CD4-positive, alpha-beta T cell (primary cell): ENCODE measurements around the gene CSF2RB. TPM values are rescaled to one million over a fixed set of nuclear protein-coding genes. Genes with fewer than 3 reads are reported as not detected.
A peak's percentile ranks its signal among the peaks of the same experiment; 100 is the strongest.

Source experiments
- ATAC-seq: fragments of 200-7000 bp; cut with Tn5 transposase; one replicate; pipeline ENCODE4 v1.10.0; 2022; ENCODE audit warnings: mild to moderate bottlenecking; ENCODE audit not compliant: poor library complexity
- CTCF ChIA-PET: fragments of 350-600 bp; sonication (Branson Sonifier 250); formaldehyde crosslinking; loops from one replicate; lab custom pipeline; 2021; ENCODE audit warnings: antibody characterized with exemption, inconsistent platforms; lab: Charles Lee
- POLR2A ChIA-PET: fragments of 350-600 bp; sonication (Branson Sonifier 250); formaldehyde crosslinking; loops from one replicate; lab custom pipeline; 2021; ENCODE audit warnings: antibody characterized with exemption, inconsistent platforms; lab: Charles Lee
- DNase-seq, 14 experiments: peaks; one replicate each; pipeline ENCODE4 v3.0.0-alpha.2; 2013 to 2020; ENCODE audit warnings: mixed read lengths in 2 of 14
- H3K27ac ChIP-seq, 2 donors: one replicate each; pipeline versions ENCODE4 v1.5.1 to v1.7.0; 2013; ENCODE audit warnings: low read length in 2 of 2, low read depth in 1 of 2, mild to moderate bottlenecking in 1 of 2
- H3K27me3 ChIP-seq, 2 experiments: 1 replicate in 1 of 2; 2 replicates in 1 of 2; pipeline versions ENCODE4 v1.6.1 to v1.7.0; 2013; ENCODE audit warnings: low read length in 2 of 2, control low read depth in 1 of 2, mild to moderate bottlenecking in 1 of 2, moderate library complexity in 1 of 2; ENCODE audit not compliant: insufficient read depth in 2 of 2, control insufficient read depth in 1 of 2
- H3K36me3 ChIP-seq: one replicate; pipeline ENCODE4 v1.6.1; 2013; ENCODE audit warnings: low read length, control low read depth; ENCODE audit not compliant: insufficient read depth
- H3K4me1 ChIP-seq: one replicate; pipeline ENCODE4 v1.6.1; 2013; ENCODE audit warnings: low read length, control low read depth; ENCODE audit not compliant: insufficient read depth
- H3K4me3 ChIP-seq: one replicate; pipeline ENCODE4 v1.5.1; 2013; ENCODE audit warnings: mild to moderate bottlenecking, low read length, moderate library complexity
- H3K9me3 ChIP-seq, 2 experiments: 1 replicate in 1 of 2; 2 replicates in 1 of 2; pipeline versions ENCODE4 v1.6.1 to v1.7.0; 2013; ENCODE audit warnings: low read length in 2 of 2, mild to moderate bottlenecking in 2 of 2, control low read depth in 1 of 2, moderate library complexity in 1 of 2; ENCODE audit not compliant: control insufficient read depth in 1 of 2, insufficient read depth in 1 of 2
- H3K27ac Mint-ChIP-seq: one replicate; pipeline ENCODE4 v1.8.0; 2020; ENCODE audit warnings: mixed read lengths
- H3K27me3 Mint-ChIP-seq: one replicate; pipeline ENCODE4 v1.8.0; 2021; ENCODE audit warnings: mixed read lengths
- H3K36me3 Mint-ChIP-seq: one replicate; pipeline ENCODE4 v1.8.0; 2021; ENCODE audit warnings: low read depth, mixed read lengths
- H3K4me1 Mint-ChIP-seq: one replicate; pipeline ENCODE4 v1.8.0; 2021; ENCODE audit warnings: low read depth, mixed read lengths
- H3K4me3 Mint-ChIP-seq: one replicate; pipeline ENCODE4 v1.8.0; 2020; ENCODE audit warnings: mild to moderate bottlenecking, mixed read lengths
- H3K9me3 Mint-ChIP-seq: one replicate; pipeline ENCODE4 v1.8.0; 2020; ENCODE audit warnings: mixed read lengths
- intact Hi-C, 2 experiments: fragments of 100-400 bp; cut with DNase I in 1 of 2; cut with micrococcal nuclease in 1 of 2; formaldehyde crosslinking; loops; one replicate each; pipeline versions ENCODE4 v1.15.1 to v1.9.0; 2023 to 2025; cut with DNase I, micrococcal nuclease
- total RNA-seq, 174 experiments: library from RNA in 2 of 174; stranded (reverse) in 2 of 174; gene quantifications; one replicate each; pipeline ENCODE4 v1.2.3 and lab custom pipeline; 2021 to 2026
- TF ChIP-seq, protein P1 (sequence below): fragments of 200-600 bp; IDR thresholded peaks from one replicate; pipeline ENCODE4 v1.8.0; 2022; ENCODE audit warnings: antibody characterized with exemption, mild to moderate bottlenecking

The CSF2RB gene
- total RNA-seq, 2 experiments from 2014 or later, result 1.5 TPM

DNA sequence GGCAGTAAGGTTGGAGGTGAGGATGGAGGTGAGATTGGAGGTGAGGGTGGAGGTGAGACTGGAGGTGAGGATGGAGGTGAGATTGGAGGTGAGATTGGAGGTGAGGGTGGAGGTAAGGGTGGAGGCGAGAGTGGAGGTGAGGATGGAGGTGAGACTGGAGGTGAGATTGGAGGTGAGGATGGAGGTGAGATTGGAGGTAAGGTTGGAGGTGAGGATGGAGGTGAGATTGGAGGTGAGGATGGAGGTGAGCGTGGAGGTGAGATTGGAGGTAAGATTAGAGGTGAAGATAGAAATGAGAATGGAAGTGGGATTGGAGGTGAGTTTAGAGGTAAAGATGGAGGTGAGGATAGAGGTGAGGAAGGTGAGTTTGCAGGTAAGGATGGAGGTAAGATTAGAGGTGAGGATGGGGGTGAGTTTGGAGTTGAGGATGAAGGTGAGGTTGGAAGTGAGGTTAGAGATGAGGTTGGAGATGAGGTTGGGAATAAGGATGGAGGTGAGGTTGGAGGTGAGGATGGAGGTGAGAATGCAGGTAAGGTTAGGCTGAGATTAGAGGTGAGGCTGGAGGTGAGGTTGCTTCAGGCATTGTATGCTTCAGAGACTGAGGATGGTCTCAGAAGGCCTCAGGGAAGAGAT is 40.4 kb upstream of the CSF2RB start:
- no peaks in the 10 kb centered on the region for H3K27me3 Mint-ChIP-seq
- POLR2A ChIA-PET, result interaction anchor here (1.3 to 1.6 kb wide), 2 partner anchors 13 to 14 kb away, joined by 3 to 4 read pairs; no protein-coding TSS in a partner anchor
- intact Hi-C loops, result no loop called here

DNA sequence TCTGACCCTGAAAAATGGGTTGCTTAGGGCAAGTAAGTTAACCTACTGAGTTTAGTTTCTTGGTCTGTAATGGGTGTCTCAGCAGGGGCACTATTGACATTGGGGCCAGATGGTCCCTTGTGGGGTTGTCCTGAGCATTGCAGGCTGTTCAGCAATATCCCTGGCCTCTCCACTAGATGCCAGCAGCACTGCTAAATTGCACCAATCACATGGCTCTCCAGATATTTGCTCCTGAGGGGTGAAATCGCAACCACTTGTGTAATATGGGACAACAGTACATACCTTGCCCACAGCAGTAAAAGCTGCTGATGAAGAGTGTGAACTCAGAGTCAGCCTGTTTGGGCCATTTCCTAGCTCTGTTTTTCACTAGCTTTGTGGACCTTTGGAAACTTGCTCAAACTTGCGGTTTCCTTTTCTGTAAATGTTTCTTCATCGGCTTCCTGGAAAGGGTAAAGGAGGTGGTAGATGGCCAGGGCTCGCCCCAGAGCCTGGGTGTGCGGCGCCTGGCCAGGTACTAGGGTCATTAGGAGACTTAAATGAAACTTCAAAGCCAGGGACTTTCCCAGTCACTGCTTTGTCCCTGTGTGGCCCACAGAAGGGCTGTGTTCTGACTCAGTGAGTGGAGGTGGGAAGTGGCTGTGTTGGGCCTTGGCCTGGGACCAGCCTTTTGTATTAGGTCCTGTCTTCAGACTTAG is 39.7 kb upstream of the CSF2RB start:
- POLR2A ChIA-PET, result interaction anchor here (1.3 to 1.6 kb wide), 2 partner anchors 12 to 13 kb away, joined by 3 to 4 read pairs; no protein-coding TSS in a partner anchor
- Mint-ChIP-seq H3K4me1 (peaks cover 13% of the 10 kb centered on the region), H3K27me3 (no peaks in the 10 kb centered on the region), H3K36me3 (no peaks in the 10 kb centered on the region), H3K9me3 (no peaks in the 10 kb centered on the region), H3K4me3 (peak overlapping the region; percentile 0), H3K27ac (peak overlapping the region; percentile 79)
- intact Hi-C loops, result no loop called here
- ATAC-seq, result peak; percentile 73
- TF ChIP-seq, protein P1, sequence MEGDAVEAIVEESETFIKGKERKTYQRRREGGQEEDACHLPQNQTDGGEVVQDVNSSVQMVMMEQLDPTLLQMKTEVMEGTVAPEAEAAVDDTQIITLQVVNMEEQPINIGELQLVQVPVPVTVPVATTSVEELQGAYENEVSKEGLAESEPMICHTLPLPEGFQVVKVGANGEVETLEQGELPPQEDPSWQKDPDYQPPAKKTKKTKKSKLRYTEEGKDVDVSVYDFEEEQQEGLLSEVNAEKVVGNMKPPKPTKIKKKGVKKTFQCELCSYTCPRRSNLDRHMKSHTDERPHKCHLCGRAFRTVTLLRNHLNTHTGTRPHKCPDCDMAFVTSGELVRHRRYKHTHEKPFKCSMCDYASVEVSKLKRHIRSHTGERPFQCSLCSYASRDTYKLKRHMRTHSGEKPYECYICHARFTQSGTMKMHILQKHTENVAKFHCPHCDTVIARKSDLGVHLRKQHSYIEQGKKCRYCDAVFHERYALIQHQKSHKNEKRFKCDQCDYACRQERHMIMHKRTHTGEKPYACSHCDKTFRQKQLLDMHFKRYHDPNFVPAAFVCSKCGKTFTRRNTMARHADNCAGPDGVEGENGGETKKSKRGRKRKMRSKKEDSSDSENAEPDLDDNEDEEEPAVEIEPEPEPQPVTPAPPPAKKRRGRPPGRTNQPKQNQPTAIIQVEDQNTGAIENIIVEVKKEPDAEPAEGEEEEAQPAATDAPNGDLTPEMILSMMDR, result no peak
- CTCF ChIA-PET, result no interaction called here
- DNase-seq, result peak in 4 of 14 experiments; percentile 14 to 62 (median 52)
- Histone ChIP-seq H3K4me1 (peaks cover 18% of the 10 kb centered on the region), H3K27ac (peak overlapping the region in 1 of 2 donors; percentile 61), H3K4me3 (no peak overlapping the region), H3K9me3 (no peaks in the 10 kb centered on the region), H3K36me3 (peaks cover 6% of the 10 kb centered on the region), H3K27me3 (no peaks in the 10 kb centered on the region)

More for the DNA sequence above, 40.4 kb upstream of the CSF2RB start:
- Mint-ChIP-seq H3K27ac (peak overlapping the region; percentile 79), H3K9me3 (no peaks in the 10 kb centered on the region), H3K4me1 (peaks cover 13% of the 10 kb centered on the region), H3K36me3 (no peaks in the 10 kb centered on the region), H3K4me3 (no peak overlapping the region)
- TF ChIP-seq, protein P1, result no peak
- H3K4me1 ChIP-seq, result peaks cover 18% of the 10 kb centered on the region
- H3K4me3 ChIP-seq, result no peak overlapping the region
- no peak for DNase-seq
- no peaks in the 10 kb centered on the region for H3K27me3 ChIP-seq
- no peaks in the 10 kb centered on the region for H3K9me3 ChIP-seq
- peaks cover 6% of the 10 kb centered on the region for H3K36me3 ChIP-seq
- H3K27ac ChIP-seq, result peak overlapping the region in 1 of 2 donors; percentile 61
- no peak for ATAC-seq
- CTCF ChIA-PET, result no interaction called here

DNA sequence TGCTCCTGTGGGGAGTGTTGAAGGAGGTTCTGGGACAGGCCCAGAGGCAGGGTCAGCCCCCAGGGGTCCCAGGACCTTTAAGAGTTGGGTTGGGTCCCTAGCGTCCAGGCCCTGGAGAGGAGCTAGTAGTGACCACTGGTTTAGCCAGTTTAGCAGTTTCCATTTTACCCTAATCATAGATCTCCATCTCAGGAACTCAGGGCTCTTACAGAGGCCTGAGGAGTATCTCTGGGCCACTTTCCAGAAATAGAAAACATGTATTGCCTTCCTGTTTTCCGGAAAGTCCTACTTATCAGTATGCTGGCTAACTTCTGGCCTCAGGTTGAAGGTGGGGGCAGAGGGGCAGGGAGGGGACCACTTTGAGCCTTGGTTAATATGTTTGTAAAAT is 39.1 kb upstream of the CSF2RB start:
- Histone ChIP-seq H3K9me3 (no peaks in the 10 kb centered on the region), H3K4me1 (peaks cover 18% of the 10 kb centered on the region), H3K27me3 (no peaks in the 10 kb centered on the region), H3K36me3 (peaks cover 6% of the 10 kb centered on the region), H3K4me3 (no peak overlapping the region), H3K27ac (peak overlapping the region in 1 of 2 donors; percentile 61)
- Mint-ChIP-seq H3K27me3 (no peaks in the 10 kb centered on the region), H3K4me3 (no peak overlapping the region), H3K9me3 (no peaks in the 10 kb centered on the region), H3K36me3 (no peaks in the 10 kb centered on the region), H3K4me1 (peaks cover 13% of the 10 kb centered on the region), H3K27ac (peak overlapping the region; percentile 79)
- ChIA-PET POLR2A (interaction anchor here (1.3 to 1.6 kb wide), 2 partner anchors 11 to 13 kb away, joined by 3 to 4 read pairs; no protein-coding TSS in a partner anchor), CTCF (no interaction called here)
- TF ChIP-seq, protein P1, result no peak
- DNase-seq, result no peak
- no peak for ATAC-seq
- intact Hi-C loops, result no loop called here
